K562 (cell line): ENCODE measurements around the gene FRYL. TPM values are rescaled to one million over a fixed set of nuclear protein-coding genes. Genes with fewer than 3 reads are reported as not detected.

Experiments
- BRD9 ChIP-seq: fragments of 450-650 bp; IDR thresholded peaks from 2 replicates; pipeline ENCODE4 v1.6.1; 2018; ENCODE audit warnings: low read depth; ENCODE audit not compliant: partially characterized antibody
- HCFC1 ChIP-seq: IDR thresholded peaks from 2 replicates; pipeline ENCODE4 v1.6.1; 2012; ENCODE audit warnings: low read depth, low read length, improper control_type of control experiment
- HDAC6 ChIP-seq: IDR thresholded peaks from 2 replicates; pipeline ENCODE4 v1.6.1; 2012; ENCODE audit warnings: low read depth, mild to moderate bottlenecking, control low read depth, inconsistent platforms, low read length, moderate library complexity
- RFX5 ChIP-seq: IDR thresholded peaks from 2 replicates; pipeline ENCODE4 v1.6.1; 2011; ENCODE audit warnings: low read depth, mild to moderate bottlenecking, improper control_type of control experiment, low read length
- SMARCB1 ChIP-seq: IDR thresholded peaks from 2 replicates; pipeline ENCODE4 v1.6.1; 2011; ENCODE audit warnings: improper control_type of control experiment, low read depth; ENCODE audit not compliant: insufficient read length
- TBL1XR1 ChIP-seq, 2 experiments: IDR thresholded peaks; 2 replicates each; pipeline ENCODE4 v1.6.1; 2012; ENCODE audit warnings: improper control_type of control experiment in 2 of 2, low read length in 2 of 2, mild to moderate bottlenecking in 1 of 2
- TRIM24 ChIP-seq, 2 experiments: fragments of 450-650 bp; IDR thresholded peaks; 2 replicates each; pipeline ENCODE4 v1.6.1; 2016
- ZBTB7A ChIP-seq: IDR thresholded peaks from 2 replicates; pipeline ENCODE4 v1.6.1; 2011; ENCODE audit warnings: low read depth, mild to moderate bottlenecking, low read length, moderate library complexity, borderline replicate concordance; ENCODE audit not compliant: control insufficient read depth
- ZFP36 ChIP-seq: fragments of 150-350 bp; IDR thresholded peaks from 2 replicates; pipeline ENCODE4 v1.6.1; 2018; ENCODE audit warnings: low read length, low read depth; ENCODE audit not compliant: partially characterized antibody
- polyA plus RNA-seq, 8 experiments: library from polyadenylated mRNA; depleted of rRNA in 4 of 8; stranded (reverse) in 5 of 8; unstranded in 3 of 8; fragments of >200 nt; fragmentation: Nextera tagmentation in 2 of 8; fragmentation: Illumina TruSeq in 1 of 8; extraction: Ambion mirVana in 2 of 8; extraction: Trizol in 1 of 8; gene quantifications; 2 replicates each; pipeline versions ENCODE4 v1.2.1 to v1.2.3, GENCODE V29; 2011 to 2014; ENCODE audit warnings: inconsistent platforms in 1 of 8, missing spikeins in 1 of 8
- total RNA-seq, 7 experiments: library from RNA; depleted of rRNA in 6 of 7; stranded (reverse); fragments of >200 nt in 6 of 7; fragmentation: Illumina TruSeq in 2 of 7; extraction: Trizol in 2 of 7; gene quantifications; 2 replicates each; pipeline versions ENCODE4 v1.2.1 to v1.2.3, GENCODE V29; 2011 to 2021; ENCODE audit warnings: low replicate concordance in 1 of 7
- TF ChIP-seq, protein P1 (sequence below), 2 experiments: fragments of 450-650 bp; formaldehyde crosslinking in 1 of 2; IDR thresholded peaks; 2 replicates each; pipeline versions ENCODE4 v1.4.0 to v1.6.1; 2014 to 2020; ENCODE audit warnings: mild to moderate bottlenecking in 2 of 2, borderline replicate concordance in 1 of 2, low read depth in 1 of 2
- TF ChIP-seq, protein P2 (sequence below): fragments of 250-450 bp; sonication (Bioruptor Pico); IDR thresholded peaks from 2 replicates; pipeline ENCODE4 v1.4.0; 2020; ENCODE audit warnings: mild to moderate bottlenecking
- TF ChIP-seq, protein P3 (sequence below), 2 experiments: IDR thresholded peaks in 1 of 2; conservative IDR thresholded peaks in 1 of 2; 2 replicates each; pipeline ENCODE4 v1.6.1; 2016; ENCODE audit warnings: low read depth in 2 of 2, mild to moderate bottlenecking in 1 of 2, missing compliant biosample characterization in 1 of 2, missing genetic modification characterization in 1 of 2, moderate library complexity in 1 of 2

FRYL gene
- total and polyA plus RNA-seq, 9 of the 15 experiments (the other 6 are each of a cell fraction or from before 2014, with no cell fraction given), result 7.2 to 34.9 (median 15.9) TPM

DNA sequence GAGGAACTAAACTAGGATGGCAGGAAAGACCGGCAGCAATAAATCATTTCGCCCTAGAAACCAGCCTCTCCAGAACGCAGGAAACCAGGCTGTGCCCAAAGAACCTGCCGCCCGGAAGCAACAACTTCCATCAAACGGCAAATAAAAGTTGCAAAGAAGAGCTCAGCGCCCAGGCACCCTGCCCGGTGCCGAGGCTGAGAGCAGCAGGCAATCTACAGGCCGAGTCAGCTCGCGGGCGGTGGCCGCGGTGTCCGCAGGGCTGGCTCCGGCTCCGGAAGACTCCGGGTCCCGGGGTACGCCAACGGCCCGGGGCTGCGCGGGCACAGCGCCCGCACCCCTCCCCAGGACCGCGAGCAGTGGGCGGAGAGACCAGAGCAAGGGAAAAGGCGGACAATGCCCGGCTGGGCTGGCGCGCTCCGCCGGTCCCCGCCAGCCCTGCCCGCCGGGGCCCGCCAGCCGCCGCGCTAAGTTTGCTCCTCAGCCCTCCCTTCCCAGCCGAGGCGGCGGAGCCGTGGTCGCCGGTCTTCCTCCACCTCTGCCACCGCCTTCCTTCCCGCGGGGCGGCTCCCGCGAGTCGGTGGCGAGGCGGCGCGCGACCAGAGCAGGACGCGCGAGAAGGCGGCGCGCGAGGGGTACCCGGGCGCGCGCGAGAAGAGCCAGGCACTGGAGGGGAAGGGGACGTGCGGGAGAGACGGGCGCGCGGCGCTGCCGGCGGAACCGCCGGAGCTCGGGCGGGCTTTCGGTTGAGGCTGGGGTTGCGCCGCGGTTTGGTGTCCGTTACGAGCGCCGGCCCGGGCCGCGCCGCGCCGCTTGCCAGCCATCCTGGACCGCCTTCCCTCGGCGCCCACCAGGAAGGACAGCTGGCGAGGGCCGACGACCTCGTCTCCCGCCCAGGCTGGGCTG is 733 bp downstream of the FRYL start (continued):
- TF ChIP-seq, protein P1, sequence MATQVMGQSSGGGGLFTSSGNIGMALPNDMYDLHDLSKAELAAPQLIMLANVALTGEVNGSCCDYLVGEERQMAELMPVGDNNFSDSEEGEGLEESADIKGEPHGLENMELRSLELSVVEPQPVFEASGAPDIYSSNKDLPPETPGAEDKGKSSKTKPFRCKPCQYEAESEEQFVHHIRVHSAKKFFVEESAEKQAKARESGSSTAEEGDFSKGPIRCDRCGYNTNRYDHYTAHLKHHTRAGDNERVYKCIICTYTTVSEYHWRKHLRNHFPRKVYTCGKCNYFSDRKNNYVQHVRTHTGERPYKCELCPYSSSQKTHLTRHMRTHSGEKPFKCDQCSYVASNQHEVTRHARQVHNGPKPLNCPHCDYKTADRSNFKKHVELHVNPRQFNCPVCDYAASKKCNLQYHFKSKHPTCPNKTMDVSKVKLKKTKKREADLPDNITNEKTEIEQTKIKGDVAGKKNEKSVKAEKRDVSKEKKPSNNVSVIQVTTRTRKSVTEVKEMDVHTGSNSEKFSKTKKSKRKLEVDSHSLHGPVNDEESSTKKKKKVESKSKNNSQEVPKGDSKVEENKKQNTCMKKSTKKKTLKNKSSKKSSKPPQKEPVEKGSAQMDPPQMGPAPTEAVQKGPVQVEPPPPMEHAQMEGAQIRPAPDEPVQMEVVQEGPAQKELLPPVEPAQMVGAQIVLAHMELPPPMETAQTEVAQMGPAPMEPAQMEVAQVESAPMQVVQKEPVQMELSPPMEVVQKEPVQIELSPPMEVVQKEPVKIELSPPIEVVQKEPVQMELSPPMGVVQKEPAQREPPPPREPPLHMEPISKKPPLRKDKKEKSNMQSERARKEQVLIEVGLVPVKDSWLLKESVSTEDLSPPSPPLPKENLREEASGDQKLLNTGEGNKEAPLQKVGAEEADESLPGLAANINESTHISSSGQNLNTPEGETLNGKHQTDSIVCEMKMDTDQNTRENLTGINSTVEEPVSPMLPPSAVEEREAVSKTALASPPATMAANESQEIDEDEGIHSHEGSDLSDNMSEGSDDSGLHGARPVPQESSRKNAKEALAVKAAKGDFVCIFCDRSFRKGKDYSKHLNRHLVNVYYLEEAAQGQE (IDR thresholded peaks at IDR 0.05; ENCODE audit: borderline replicate concordance), result peak; percentile 48; the same call in 1 of the 2 replicates
- TF ChIP-seq, protein P1 (CRISPR knock-in tag; IDR thresholded peaks at IDR 0.05; ENCODE audit: low read depth), result no peak
- TF ChIP-seq HCFC1 (no peak), SMARCB1 (no peak), BRD9 (no peak), ZBTB7A (peak; percentile 30; the same call in 1 of the 2 replicates), TRIM24 (IDR thresholded peaks at IDR 0.05) (no peak), TBL1XR1 (IDR thresholded peaks at IDR 0.05; ENCODE audit: low read length in 2 of 2) (no peak), HDAC6 (0 out of 2 replicates have a peak, but pooled peaks have one; percentile 46), RFX5 (no peak), ZFP36 (no peak)
- TF ChIP-seq, protein P2, sequence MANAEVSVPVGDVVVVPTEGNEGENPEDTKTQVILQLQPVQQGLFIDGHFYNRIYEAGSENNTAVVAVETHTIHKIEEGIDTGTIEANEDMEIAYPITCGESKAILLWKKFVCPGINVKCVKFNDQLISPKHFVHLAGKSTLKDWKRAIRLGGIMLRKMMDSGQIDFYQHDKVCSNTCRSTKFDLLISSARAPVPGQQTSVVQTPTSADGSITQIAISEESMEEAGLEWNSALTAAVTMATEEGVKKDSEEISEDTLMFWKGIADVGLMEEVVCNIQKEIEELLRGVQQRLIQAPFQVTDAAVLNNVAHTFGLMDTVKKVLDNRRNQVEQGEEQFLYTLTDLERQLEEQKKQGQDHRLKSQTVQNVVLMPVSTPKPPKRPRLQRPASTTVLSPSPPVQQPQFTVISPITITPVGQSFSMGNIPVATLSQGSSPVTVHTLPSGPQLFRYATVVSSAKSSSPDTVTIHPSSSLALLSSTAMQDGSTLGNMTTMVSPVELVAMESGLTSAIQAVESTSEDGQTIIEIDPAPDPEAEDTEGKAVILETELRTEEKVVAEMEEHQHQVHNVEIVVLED (CRISPR knock-in tag), result no peak
- TF ChIP-seq, protein P3, sequence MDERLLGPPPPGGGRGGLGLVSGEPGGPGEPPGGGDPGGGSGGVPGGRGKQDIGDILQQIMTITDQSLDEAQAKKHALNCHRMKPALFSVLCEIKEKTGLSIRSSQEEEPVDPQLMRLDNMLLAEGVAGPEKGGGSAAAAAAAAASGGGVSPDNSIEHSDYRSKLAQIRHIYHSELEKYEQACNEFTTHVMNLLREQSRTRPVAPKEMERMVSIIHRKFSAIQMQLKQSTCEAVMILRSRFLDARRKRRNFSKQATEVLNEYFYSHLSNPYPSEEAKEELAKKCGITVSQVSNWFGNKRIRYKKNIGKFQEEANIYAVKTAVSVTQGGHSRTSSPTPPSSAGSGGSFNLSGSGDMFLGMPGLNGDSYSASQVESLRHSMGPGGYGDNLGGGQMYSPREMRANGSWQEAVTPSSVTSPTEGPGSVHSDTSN (CRISPR knock-in tag; IDR thresholded peaks at IDR 0.05; ENCODE audit: low read depth), result no peak
- TF ChIP-seq, protein P3 (tag; conservative IDR thresholded peaks at IDR 0.05; ENCODE audit: low read depth), result peak; percentile 53; the same call in 1 of the 2 replicates
